Measurements from ENCODE around the gene ATP1A2.

DNA sequence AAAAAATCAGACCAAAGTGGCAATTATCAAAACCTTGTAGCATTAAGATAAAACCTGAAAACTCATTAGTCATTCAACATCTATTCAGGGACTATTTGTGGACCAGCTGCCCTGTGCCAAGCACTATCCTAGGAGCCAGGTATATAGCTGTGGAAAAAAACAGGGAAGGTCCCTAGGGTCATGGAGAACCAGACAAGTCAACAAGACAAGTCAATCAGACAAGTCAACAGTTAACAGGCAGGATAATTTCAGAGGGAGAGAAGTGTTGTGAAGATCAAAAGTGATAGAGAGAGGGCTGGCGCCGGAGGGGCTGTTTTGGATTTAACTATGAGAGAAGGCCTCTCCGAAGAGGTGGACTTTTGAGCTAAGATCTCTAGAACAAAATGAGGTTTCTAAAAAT lies 32.6 kb downstream of the ATP1A2 start:
- TF ChIP-seq, protein P1, sequence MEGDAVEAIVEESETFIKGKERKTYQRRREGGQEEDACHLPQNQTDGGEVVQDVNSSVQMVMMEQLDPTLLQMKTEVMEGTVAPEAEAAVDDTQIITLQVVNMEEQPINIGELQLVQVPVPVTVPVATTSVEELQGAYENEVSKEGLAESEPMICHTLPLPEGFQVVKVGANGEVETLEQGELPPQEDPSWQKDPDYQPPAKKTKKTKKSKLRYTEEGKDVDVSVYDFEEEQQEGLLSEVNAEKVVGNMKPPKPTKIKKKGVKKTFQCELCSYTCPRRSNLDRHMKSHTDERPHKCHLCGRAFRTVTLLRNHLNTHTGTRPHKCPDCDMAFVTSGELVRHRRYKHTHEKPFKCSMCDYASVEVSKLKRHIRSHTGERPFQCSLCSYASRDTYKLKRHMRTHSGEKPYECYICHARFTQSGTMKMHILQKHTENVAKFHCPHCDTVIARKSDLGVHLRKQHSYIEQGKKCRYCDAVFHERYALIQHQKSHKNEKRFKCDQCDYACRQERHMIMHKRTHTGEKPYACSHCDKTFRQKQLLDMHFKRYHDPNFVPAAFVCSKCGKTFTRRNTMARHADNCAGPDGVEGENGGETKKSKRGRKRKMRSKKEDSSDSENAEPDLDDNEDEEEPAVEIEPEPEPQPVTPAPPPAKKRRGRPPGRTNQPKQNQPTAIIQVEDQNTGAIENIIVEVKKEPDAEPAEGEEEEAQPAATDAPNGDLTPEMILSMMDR (IDR thresholded peaks at IDR 0.05; ENCODE audit: low read depth, low read length, poor library complexity, severe bottlenecking): no peak
- no peak for TF ChIP-seq EZH2phosphoT487 (IDR thresholded peaks at IDR 0.05; ENCODE audit: borderline replicate concordance, low read length)
